Body of pancreas (tissue), 4 donors: Measurements from ENCODE around the gene LPAR6. TPM values are rescaled to one million over a fixed set of nuclear protein-coding genes. Genes with fewer than 3 reads are reported as not detected.
"Not testable (repeated sequence)": the region's sequence is repeated elsewhere in the genome, so short reads cannot be mapped to it uniquely, and the experiment has no call there.

Source experiments
- ATAC-seq: fragments of 150-250 bp; one replicate; pipeline ENCODE4 v1.9.1; 2016
- DNase-seq, 4 donors: peaks; one replicate each; pipeline ENCODE4 v3.0.0-alpha.2; 2019
- H3K27ac ChIP-seq, 4 donors: fragments of 200-600 bp; sonication (generic); 1 replicate in 3 of 4; 2 replicates in 1 of 4; pipeline versions ENCODE4 v1.5.1 to v1.6.1; 2016 to 2019; ENCODE audit warnings: mild to moderate bottlenecking in 1 of 4, mixed read lengths in 1 of 4, moderate library complexity in 1 of 4
- H3K27me3 ChIP-seq, 2 donors: fragments of 200-600 bp; sonication (generic); one replicate each; pipeline ENCODE4 v1.6.0; 2016; ENCODE audit warnings: mild to moderate bottlenecking in 1 of 2
- H3K36me3 ChIP-seq, 2 donors: fragments of 200-600 bp; sonication (generic); replicated peaks in 1 of 2; 2 replicates each; pipeline ENCODE4 v1.5.1; 2016; ENCODE audit warnings: low read depth in 2 of 2; ENCODE audit not compliant: insufficient read depth in 1 of 2
- H3K4me1 ChIP-seq: fragments of 200-600 bp; sonication (generic); one replicate; pipeline ENCODE4 v1.6.0; 2016
- H3K4me3 ChIP-seq, 2 donors: fragments of 200-600 bp; sonication (generic); 1 replicate in 1 of 2; 2 replicates in 1 of 2; pipeline ENCODE4 v1.5.1; 2016 to 2019
- H3K9me3 ChIP-seq, 3 donors: fragments of 200-600 bp; sonication (generic); 1 replicate in 2 of 3; 2 replicates in 1 of 3; pipeline ENCODE4 v1.5.1; 2016
- POLR2A ChIP-seq, 3 donors: fragments of 450-650 bp; IDR thresholded peaks; one replicate each; pipeline ENCODE4 v1.6.1; 2016; ENCODE audit warnings: antibody characterized with exemption in 3 of 3, mild to moderate bottlenecking in 2 of 3
- WGBS, 2 donors: methylation state at CpG; one replicate each; pipeline ENCODE4 v1.1.5; 2017; 5-methylcytosine and 5-hydroxymethylcytosine counted together
- intact Hi-C: fragments of 100-400 bp; cut with DNase I; formaldehyde crosslinking; loops from one replicate; pipeline ENCODE4 v1.15.1; 2023
- total RNA-seq, 2 donors: library from RNA; depleted of rRNA; stranded (reverse); fragments of >200 nt; gene quantifications; one replicate each; pipeline ENCODE4 v1.1.0, GENCODE V29; 2016
- TF ChIP-seq, protein P1 (sequence below), 7 experiments: fragments of 450-650 bp in 4 of 7; fragments of 200-600 bp in 3 of 7; sonication (generic) in 3 of 7; IDR thresholded peaks; one replicate each; pipeline ENCODE4 v1.5.1; 2016 to 2019; ENCODE audit warnings: antibody characterized with exemption in 7 of 7

The LPAR6 gene, protein sequence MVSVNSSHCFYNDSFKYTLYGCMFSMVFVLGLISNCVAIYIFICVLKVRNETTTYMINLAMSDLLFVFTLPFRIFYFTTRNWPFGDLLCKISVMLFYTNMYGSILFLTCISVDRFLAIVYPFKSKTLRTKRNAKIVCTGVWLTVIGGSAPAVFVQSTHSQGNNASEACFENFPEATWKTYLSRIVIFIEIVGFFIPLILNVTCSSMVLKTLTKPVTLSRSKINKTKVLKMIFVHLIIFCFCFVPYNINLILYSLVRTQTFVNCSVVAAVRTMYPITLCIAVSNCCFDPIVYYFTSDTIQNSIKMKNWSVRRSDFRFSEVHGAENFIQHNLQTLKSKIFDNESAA
- 10 to 100 TPM in 1 of 2 donors, 1 to 10 TPM in 1; 6.3 to 11.7 TPM for total RNA-seq

DNA sequence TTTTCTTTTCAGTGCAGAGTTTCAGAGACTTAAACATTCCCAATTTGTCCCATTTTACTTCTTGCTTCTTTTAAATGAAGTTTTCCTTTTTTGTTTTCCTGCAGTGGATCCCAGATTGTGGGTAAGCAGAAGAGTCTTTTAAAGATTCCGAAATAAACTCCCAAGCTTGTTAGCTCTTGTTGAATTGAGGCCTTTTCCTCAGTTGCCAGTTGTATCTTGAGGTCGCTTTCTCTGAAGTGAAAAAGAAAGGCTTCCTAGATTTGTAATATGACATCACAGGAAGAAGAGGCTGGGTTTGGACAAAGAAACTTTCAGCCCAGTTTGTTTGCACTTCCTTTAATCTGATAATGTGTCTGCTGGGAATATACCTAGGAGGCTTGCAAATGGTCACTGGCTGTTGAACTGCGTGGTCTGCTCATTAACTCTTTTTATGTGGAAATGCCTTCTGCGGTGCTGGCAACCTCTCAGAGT, at the start of gene LPAR6:
Gene LPAR6 (minus strand): TSS at position 233 of the 471 bp plus-strand sequence. CDS start 690 bp downstream, outside the sequence.
- Histone ChIP-seq H3K27ac (peak within 1 kb of the TSS in 3 of 4 donors; percentile 57 to 76 (median 68)), H3K4me1 (peaks cover 3% of the 10 kb centered on the region), H3K27me3 (no peaks in the 10 kb centered on the region), H3K36me3 (peaks cover 0 to 1% of the 10 kb centered on the region in 2 donors), H3K4me3 (peak within 1 kb of the TSS in 1 of 2 donors; percentile 28), H3K9me3 (no peaks in the 10 kb centered on the region)
- TF ChIP-seq, protein P1, sequence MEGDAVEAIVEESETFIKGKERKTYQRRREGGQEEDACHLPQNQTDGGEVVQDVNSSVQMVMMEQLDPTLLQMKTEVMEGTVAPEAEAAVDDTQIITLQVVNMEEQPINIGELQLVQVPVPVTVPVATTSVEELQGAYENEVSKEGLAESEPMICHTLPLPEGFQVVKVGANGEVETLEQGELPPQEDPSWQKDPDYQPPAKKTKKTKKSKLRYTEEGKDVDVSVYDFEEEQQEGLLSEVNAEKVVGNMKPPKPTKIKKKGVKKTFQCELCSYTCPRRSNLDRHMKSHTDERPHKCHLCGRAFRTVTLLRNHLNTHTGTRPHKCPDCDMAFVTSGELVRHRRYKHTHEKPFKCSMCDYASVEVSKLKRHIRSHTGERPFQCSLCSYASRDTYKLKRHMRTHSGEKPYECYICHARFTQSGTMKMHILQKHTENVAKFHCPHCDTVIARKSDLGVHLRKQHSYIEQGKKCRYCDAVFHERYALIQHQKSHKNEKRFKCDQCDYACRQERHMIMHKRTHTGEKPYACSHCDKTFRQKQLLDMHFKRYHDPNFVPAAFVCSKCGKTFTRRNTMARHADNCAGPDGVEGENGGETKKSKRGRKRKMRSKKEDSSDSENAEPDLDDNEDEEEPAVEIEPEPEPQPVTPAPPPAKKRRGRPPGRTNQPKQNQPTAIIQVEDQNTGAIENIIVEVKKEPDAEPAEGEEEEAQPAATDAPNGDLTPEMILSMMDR (IDR thresholded peaks at IDR 0.05): no peak
- TF ChIP-seq POLR2A (IDR thresholded peaks at IDR 0.05): peak in 2 of 3 donors; percentile 58 to 71
- intact Hi-C loops: no loop called here
- DNase-seq: peak in 1 of 4 donors; percentile 34
- 25 to 28% methylated on average over 4 of the region's 4 CpGs for WGBS, 2 donors
- peak; percentile 81 for ATAC-seq

DNA sequence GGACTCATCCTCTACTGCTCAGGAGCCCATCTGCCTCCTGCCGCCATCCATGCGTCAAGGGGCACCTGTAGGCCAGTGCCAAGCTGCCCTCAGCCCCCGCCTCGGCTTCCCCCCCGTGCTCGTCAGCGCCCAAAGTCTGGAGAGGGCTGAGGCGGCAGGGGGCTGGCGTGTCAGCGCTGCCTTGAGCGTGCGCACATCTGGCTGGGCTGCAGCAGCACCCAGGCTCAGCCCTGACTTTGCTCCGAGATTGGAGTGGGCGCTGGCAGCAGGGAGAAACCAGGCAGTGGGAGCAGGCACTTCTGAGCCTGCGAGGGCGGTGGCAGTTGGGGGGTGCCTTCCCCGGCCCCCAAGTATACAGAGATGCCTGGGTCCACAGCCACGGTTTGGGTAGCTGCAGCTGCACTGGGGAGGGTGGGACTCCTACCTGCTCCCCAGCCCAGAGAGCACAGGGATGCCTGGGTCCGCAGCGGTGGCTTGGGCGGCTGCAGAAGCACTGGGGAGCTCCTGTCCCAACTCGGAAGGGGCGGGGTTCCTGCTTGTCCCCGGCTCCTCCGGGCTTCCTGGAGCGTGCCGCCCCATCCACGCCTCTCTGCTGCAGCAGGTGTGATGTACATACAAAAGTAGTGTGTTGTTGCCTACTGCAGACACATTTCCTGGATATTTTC, 44.8 kb upstream of the LPAR6 start:
- no peak for TF ChIP-seq POLR2A (IDR thresholded peaks at IDR 0.05)
- TF ChIP-seq, protein P1 (IDR thresholded peaks at IDR 0.05): no peak
- Histone ChIP-seq H3K36me3 (peaks cover 0 to 5% of the 10 kb centered on the region in 2 donors), H3K4me3 (no peak overlapping the region), H3K4me1 (no peaks in the 10 kb centered on the region), H3K27ac (no peak overlapping the region), H3K9me3 (no peaks in the 10 kb centered on the region), H3K27me3 (no peaks in the 10 kb centered on the region)
- no peak for DNase-seq
- intact Hi-C loops: no loop called here
- WGBS, 2 donors: 93% methylated on average over 22 of the region's 28 CpGs; no CpG with 5 or more reads in 1 of the 2 donors
- ATAC-seq: no peak

DNA sequence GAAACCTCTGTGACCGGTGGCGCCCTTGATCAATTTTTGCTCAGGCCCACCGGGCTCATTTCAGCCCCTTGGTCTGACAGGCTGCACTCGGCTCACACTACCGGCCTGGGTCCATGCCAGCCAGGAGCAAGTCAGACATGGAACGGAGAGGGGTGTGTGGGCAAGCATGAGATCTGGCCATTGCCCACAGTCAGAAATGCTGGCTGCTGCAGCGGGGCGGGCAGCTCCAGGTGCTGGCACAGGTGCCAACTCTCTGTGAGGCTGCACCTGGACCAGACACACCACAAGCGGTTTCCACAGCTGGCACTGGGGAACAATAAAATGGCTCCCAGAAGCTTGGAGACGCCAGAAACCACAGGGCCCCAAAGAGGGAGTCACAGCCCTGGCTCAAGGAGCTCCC, 43.6 kb upstream of the LPAR6 start:
- intact Hi-C loops: no loop called here

DNA sequence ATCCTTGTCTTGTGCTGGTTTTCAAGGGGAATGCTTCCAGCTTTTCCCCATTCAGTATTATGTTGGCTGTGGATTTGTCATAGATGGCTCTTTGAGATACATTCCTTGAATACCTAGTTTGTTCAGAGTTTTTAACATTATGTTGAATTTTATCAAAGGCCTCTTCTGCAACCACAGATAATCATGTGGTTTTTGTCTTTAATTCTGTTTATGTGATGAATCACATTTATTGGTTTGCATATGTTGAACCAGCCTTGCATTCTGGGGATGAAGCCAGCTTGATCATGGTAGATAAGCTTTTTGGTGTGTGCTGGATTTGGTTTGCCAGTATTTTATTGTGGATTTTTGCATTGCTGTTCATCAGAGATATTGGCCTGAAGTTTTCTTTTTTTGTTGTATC, 38.3 kb upstream of the LPAR6 start:
- H3K4me3 ChIP-seq, H3K36me3 ChIP-seq: not testable (repeated sequence)

More for the DNA sequence above, 43.6 kb upstream of the LPAR6 start:
- ATAC-seq (no peak), DNase-seq (no peak)
- Histone ChIP-seq H3K4me1 (no peaks in the 10 kb centered on the region), H3K27ac (no peak overlapping the region), H3K27me3 (no peaks in the 10 kb centered on the region), H3K36me3 (peaks cover 0 to 3% of the 10 kb centered on the region in 2 donors), H3K9me3 (no peaks in the 10 kb centered on the region), H3K4me3 (no peak overlapping the region)
- TF ChIP-seq POLR2A (IDR thresholded peaks at IDR 0.05): no peak
- TF ChIP-seq, protein P1 (IDR thresholded peaks at IDR 0.05): no peak
- WGBS, 2 donors: 97 to 99% methylated on average over 9 to 10 of the region's 10 CpGs

DNA sequence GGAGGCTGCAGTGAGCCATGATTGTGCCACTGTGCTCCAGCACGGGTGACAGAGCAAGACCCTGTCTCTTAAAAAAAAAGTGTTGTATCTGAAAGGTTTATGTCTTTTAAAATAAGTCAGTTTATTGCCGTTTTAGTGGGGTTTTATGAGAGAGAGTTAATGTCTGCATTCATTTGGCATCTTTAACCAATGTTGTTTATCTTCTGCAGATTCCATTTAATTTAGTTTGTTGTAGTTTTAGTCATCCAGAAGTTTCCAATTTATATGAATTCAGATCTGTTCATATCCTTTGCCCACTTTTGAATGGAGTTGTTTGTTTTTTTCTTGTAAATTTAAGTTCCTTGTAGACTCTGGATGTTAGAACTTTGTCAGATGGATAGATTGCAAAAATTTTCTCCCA, 36.7 kb upstream of the LPAR6 start:
- Histone ChIP-seq H3K9me3 (no peaks in the 10 kb centered on the region), H3K4me3 (no peak overlapping the region), H3K36me3 (no peaks in the 10 kb centered on the region), H3K27me3 (no peaks in the 10 kb centered on the region), H3K27ac (no peak overlapping the region), H3K4me1 (no peaks in the 10 kb centered on the region)
- ATAC-seq (no peak), DNase-seq (no peak)
- intact Hi-C loops: no loop called here
- WGBS, 2 donors: 71 to 86% methylated on average over 2 of the region's 2 CpGs
- no peak for TF ChIP-seq POLR2A (IDR thresholded peaks at IDR 0.05)
- TF ChIP-seq, protein P1 (IDR thresholded peaks at IDR 0.05): no peak

More for the DNA sequence above, 38.3 kb upstream of the LPAR6 start:
- DNase-seq, H3K27ac ChIP-seq, H3K9me3 ChIP-seq, H3K4me1 ChIP-seq, intact Hi-C loops, H3K27me3 ChIP-seq, ATAC-seq: not testable (repeated sequence)
